Cardiac fibroblast (primary cell): ENCODE results near the gene OSBPL2.

Experiments
- DNase-seq, 2 donors: peaks; one replicate each; pipeline versions ENCODE4 v3.0.0 to v3.0.0-alpha.2; 2010; ENCODE audit warnings: low read depth in 2 of 2
- H3K4me3 ChIP-seq, 2 donors: replicated peaks in 1 of 2; 1 replicate in 1 of 2; 2 replicates in 1 of 2; pipeline ENCODE4 v1.5.1; 2011; ENCODE audit warnings: low read depth in 2 of 2, low read length in 2 of 2, mild to moderate bottlenecking in 2 of 2, moderate library complexity in 1 of 2
- CTCF ChIP-seq: IDR thresholded peaks from one replicate; pipeline ENCODE4 v1.5.1; 2011; ENCODE audit warnings: low read depth, mild to moderate bottlenecking, low read length, inconsistent platforms

Gene OSBPL2

DNA sequence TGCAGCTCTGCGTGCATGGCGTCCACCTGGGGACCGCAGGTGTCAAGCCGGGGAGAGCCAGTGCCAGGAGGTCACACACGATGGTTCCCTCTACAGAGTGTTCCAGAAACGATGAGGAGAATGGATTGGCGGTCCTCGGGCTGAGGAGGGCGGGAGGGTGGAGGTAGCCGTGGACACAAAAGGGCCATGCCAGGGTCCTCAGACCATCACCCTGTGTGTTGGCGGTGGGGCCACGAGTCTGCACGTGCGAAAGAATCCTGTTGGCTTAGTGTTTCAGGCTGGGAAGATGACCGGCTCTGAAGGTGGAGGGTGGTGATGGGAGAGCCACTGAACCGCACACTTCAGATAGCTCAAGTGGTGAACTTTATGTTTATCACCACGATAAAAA is 31.9 kb upstream of the OSBPL2 start:
- DNase-seq = no peak
- TF ChIP-seq CTCF = no peak
- H3K4me3 ChIP-seq = no peak overlapping the region

GRCh38 chr20:62208061-62208794 is 30.1 kb upstream of the OSBPL2 start:
- no peak for DNase-seq
- H3K4me3 ChIP-seq = no peak overlapping the region
- no peak for TF ChIP-seq CTCF

DNA sequence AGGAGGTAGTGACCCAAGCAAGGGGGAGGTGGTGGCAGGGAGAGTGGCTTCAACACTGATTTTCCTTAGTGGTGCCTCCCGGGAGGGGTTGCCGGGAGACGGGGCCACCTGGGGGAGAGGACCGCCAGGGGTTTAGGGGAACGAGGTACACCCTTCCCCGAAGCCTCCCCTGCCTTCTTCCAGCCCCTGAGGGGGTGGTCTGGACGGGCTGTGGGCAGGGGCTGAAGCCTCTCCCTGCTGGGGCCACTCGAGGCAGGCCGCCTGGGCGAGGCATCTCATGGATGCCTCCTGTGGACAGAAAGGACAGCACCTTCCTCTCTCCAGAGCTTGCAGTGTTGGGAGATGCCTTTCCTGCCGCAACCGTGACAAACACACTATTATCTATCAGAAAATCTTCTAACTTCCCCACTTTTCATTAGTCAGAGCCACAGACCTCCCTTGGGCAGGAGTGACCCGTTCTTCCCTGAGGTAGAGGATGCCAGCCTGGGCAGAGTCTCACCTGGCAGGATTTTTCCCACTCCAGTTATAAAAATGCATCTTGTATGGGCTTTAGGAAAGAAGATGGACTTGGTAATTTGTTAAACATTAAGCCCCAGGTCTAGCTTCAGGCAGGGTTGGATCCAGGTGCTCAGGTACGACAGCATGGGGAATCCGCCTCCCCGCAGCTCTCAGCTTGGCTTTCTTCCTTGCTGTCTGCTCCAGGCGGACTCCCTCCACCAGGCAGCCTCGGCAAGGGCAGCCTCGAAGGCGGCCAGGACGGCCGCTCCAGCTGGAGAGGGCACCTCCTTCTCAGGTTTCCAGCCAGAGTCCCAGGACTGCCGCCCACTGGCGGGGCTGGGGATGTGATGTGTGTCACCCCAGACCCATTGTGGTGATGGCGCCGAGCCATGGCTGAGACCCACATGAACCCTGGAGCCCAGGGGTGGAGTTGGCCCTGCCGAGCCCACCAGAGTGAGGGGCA is 29.2 kb upstream of the OSBPL2 start:
- DNase-seq = peak; percentile 7 to 12
- TF ChIP-seq CTCF = no peak
- H3K4me3 ChIP-seq = no peak overlapping the region

DNA sequence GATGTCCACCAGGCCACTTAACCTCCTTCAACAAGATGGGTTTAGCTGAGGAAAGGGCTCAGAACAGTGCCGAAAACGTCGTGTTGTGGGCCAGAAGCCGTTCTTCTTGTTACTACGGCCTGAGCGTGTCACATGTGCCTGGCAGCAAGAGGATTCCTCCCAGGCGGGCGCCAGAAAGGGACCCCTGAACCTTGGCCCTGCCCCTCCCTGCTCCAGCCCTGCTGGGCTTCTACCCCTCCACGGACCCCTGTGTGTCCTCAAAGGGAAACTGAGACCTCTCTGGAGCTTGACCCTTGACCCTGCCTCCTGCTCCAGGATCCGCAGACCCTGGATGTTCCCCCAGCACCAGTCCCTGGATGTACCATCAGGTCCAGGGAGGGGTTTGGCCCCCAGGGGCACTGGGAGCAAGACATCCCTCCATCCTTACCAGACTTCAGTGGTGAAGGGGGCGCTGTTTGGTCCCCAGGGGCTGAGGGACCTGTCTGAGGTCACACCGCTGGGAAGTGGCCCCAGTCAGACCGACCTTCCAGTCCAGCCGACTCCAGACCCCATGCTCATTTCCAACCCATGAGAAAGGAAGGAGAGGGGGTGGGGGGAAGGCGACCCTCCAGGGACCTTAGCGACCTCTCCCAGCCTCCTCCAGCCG is 28.3 kb upstream of the OSBPL2 start:
- no peak for DNase-seq
- no peak overlapping the region for H3K4me3 ChIP-seq

DNA sequence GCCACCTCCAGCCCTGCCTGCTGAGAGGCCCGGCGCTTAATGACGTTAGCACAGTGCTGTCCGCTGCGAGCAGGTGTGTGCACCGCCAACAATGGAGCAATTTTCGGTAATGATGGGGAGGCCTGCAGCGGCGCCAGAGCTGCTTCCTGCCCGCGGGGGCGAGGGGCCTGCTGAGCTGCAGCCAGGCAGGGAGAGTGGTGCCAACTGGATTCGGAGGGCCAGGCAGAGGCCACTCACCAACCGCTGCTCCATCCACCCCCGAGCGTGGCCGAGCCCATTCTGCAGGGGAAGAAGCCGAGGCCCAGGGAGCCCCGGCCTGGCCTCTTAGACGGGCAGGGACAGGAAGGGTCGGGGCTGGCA is 27.8 kb upstream of the OSBPL2 start:
- no peak overlapping the region for H3K4me3 ChIP-seq
- TF ChIP-seq CTCF = no peak
- no peak for DNase-seq

More for the DNA sequence above, 28.3 kb upstream of the OSBPL2 start:
- no peak for TF ChIP-seq CTCF

GRCh38 chr20:62211216-62211615 is 27.1 kb upstream of the OSBPL2 start:
- TF ChIP-seq CTCF = no peak
- H3K4me3 ChIP-seq = no peak overlapping the region

More at GRCh38 chr20:62211216-62211615, 27.1 kb upstream of the OSBPL2 start:
- DNase-seq = no peak
